ENCODE results near the gene HOXA7. TPM values are rescaled to one million over a fixed set of nuclear protein-coding genes. Genes with fewer than 3 reads are reported as not detected.
A peak's percentile ranks its signal among the peaks of the same experiment; 100 is the strongest.

Gene HOXA7
- total RNA-seq, 6 experiments from 2014 or later: 6.2 to 8.2 (median 6.8) TPM

DNA sequence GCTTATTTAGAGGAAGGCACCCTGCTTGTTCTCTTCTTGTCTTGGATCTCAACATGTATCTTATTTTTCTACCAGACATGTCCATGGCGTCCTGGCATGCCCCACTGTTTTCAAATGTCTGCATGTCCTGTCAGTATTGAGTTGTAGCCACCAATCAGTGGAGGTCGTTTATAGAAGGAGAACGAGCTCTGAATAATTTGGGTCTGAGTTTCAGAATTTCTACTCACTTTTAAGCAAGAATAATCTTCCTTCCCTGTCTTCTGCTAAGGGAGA is 46.3 kb upstream of the HOXA7 start:
- TF ChIP-seq, protein P1, sequence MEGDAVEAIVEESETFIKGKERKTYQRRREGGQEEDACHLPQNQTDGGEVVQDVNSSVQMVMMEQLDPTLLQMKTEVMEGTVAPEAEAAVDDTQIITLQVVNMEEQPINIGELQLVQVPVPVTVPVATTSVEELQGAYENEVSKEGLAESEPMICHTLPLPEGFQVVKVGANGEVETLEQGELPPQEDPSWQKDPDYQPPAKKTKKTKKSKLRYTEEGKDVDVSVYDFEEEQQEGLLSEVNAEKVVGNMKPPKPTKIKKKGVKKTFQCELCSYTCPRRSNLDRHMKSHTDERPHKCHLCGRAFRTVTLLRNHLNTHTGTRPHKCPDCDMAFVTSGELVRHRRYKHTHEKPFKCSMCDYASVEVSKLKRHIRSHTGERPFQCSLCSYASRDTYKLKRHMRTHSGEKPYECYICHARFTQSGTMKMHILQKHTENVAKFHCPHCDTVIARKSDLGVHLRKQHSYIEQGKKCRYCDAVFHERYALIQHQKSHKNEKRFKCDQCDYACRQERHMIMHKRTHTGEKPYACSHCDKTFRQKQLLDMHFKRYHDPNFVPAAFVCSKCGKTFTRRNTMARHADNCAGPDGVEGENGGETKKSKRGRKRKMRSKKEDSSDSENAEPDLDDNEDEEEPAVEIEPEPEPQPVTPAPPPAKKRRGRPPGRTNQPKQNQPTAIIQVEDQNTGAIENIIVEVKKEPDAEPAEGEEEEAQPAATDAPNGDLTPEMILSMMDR (IDR thresholded peaks at IDR 0.05): no peak
- peaks cover 6% of the 10 kb centered on the region for H3K27me3 Mint-ChIP-seq (ENCODE audit: insufficient read depth)
- no peak for DNase-seq
- H3K27ac Mint-ChIP-seq: no peak overlapping the region
- peaks cover 13% of the 10 kb centered on the region for H3K4me1 Mint-ChIP-seq (ENCODE audit: low read depth)
- peaks cover 10% of the 10 kb centered on the region for H3K36me3 Mint-ChIP-seq (ENCODE audit: low read depth)
- H3K9me3 Mint-ChIP-seq: no peaks in the 10 kb centered on the region
- no peak overlapping the region for H3K4me3 Mint-ChIP-seq

DNA sequence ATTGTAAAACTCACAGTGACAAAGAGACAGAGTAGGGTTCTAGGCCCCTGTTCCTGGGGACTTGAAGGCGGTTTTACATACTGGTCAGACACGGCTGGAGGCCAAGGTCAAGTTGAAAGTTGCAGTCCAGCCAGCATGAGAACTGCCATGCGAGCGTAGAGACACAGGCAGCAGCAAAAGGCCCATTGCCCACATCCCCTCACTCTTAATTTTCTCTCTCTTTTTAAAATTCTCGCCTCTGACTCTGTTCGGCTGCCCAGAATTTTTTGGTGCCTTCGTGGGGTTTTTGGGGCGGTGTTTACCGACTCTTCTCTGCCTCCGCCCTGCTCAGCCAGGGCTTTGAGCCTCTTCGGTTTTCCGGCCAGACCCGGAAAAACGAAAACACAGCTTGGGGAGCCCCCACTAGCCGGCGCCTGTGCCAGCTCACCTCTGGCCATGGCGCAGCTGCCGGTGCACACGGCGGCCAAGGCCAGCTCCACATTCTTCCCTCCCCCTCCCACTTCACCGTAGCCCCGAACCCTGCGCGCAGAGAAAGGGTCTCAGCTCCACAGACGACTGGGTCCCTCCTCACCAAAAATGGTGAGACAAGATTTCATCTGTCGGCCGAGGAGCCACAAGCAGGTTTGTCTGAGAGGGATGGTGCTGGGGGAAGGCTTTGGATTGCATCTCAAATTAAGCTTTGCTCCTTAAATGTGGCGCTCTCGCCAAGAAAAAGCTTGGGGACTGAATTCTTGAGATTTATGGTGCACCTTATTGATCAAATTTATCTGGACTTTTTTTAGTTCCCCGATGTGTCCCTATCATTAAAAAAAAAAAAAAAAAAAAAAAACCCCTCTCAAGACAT is 45.8 kb upstream of the HOXA7 start:
- Mint-ChIP-seq H3K4me3 (no peak overlapping the region), H3K9me3 (no peaks in the 10 kb centered on the region), H3K36me3 (ENCODE audit: low read depth) (peaks cover 16% of the 10 kb centered on the region), H3K27ac (no peak overlapping the region), H3K27me3 (ENCODE audit: insufficient read depth) (peaks cover 6% of the 10 kb centered on the region), H3K4me1 (ENCODE audit: low read depth) (peaks cover 13% of the 10 kb centered on the region)
- no peak for DNase-seq
- TF ChIP-seq, protein P1 (IDR thresholded peaks at IDR 0.05): no peak

DNA sequence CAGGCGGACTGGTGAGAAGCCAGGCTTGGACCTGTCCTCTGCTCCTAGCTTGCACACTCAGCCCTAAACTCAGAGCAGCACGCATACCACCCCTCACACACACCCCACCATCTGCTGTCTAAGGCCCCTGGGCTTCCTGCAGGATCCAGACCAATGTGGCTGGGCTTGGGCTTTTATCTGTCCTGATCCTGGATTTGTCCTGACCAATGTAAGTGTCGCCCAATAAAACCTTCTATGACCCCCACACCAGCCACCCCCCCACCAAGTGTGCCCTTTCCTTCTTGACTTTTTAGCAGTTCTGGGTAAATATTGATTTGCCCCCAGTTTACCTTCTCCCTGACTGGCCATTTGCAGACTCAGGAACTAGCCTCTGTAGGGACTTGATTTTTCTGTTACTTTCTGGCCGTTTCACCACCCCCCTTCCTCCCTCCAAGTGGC is 45.1 kb upstream of the HOXA7 start:
- Mint-ChIP-seq H3K4me1 (ENCODE audit: low read depth) (peaks cover 16% of the 10 kb centered on the region), H3K4me3 (no peak overlapping the region), H3K9me3 (no peaks in the 10 kb centered on the region), H3K27me3 (ENCODE audit: insufficient read depth) (peaks cover 6% of the 10 kb centered on the region), H3K36me3 (ENCODE audit: low read depth) (peaks cover 20% of the 10 kb centered on the region), H3K27ac (no peak overlapping the region)
- no peak for DNase-seq
- TF ChIP-seq, protein P1 (IDR thresholded peaks at IDR 0.05): no peak

DNA sequence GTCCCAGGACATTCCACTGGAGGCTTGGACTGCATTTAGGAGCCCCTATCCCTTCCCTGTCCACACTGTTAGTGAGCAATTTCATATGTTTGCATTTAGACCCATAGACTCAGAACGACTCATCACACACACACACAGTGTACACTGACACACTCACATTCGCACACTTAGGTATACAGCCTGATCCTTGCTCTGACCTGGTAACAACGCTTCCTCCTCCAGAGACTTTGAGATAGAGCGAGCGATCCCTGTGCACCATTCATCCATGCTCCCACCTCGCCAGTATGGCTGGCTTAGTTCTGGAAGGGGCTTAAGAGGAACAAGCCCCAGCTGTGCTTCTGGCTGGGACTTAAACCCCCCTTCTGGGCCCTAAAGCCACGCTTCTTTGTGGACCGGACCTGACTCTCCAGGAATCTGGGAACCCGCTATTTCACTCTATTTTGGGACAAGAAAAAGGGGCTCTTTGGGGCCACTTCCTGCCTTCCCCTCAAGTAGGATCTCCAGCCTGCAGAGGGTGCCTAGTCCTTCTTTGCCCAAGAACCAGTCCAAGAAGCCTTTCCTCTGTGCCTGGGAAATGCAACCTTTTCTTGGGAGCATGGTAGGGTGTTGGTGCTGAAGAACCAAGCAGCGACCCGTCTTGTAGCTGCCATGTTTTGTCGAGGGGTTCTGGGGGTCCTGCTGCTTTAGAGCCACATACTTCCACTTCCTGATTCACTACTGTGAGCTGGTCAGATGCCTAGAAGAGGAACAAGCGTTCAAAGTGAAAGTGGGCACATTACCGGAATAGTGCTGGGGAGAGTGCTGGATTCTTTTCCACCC is 44.5 kb upstream of the HOXA7 start:
- no peaks in the 10 kb centered on the region for H3K9me3 Mint-ChIP-seq
- DNase-seq: no peak
- H3K4me1 Mint-ChIP-seq (ENCODE audit: low read depth): peaks cover 22% of the 10 kb centered on the region
- TF ChIP-seq, protein P1 (IDR thresholded peaks at IDR 0.05): no peak
- peaks cover 23% of the 10 kb centered on the region for H3K36me3 Mint-ChIP-seq (ENCODE audit: low read depth)
- H3K4me3 Mint-ChIP-seq: peak overlapping the region; percentile 91
- peaks cover 3% of the 10 kb centered on the region for H3K27me3 Mint-ChIP-seq (ENCODE audit: insufficient read depth)
- H3K27ac Mint-ChIP-seq: peak overlapping the region; percentile 77

DNA sequence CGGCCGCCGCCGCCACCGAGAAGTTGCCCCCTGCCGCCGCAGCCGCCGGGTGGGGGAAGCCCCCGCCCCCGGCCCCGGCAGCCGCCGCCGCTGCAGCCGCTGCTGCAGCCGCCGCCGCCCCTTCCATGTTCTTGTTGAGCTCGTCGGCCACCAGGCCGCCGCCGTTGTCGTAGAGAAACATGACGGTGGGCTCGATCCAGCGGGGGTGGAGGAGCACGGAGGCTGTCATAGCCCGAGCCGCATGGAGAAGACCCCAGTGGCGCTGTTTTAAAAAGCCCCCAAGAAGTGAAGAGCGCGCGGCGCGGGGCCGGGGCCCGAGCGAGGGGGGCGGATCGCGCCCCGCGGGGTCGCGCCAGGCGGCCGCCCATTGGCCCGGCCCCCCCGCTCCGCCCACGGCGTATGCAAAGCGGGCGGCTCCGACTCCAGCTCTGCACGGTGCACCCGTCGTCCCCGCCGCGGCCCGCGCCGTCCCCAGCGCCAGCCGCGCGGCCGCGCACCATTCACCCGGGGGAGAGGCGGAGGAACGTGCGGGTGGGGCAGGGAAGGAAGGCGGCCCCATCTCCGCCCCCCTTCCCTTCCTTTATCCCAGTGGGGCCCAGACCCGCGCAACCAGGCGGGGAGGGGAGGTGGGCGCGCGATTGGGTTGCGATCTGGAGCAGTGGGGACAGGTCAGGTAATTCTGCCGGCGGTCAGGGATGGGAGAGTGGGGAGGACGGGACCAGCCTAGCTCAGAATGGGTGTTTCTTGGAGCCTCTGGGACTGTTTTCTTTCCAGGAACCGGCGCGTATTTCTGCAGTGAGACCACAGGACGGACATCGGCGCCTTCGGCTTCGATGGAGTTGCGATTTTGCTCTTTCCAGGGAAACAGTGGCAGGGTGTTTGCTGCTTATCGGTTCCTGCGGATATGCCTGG is 43.6 kb upstream of the HOXA7 start, which contains the start of gene HOXA13:
Gene HOXA13 (minus strand): TSS at position 243 of the 912 bp plus-strand sequence. CDS start 14 bp downstream, at position 229.
- Mint-ChIP-seq H3K27ac (peak within 1 kb of the TSS; percentile 84), H3K36me3 (ENCODE audit: low read depth) (peaks cover 24% of the 10 kb centered on the region), H3K4me1 (ENCODE audit: low read depth) (peaks cover 31% of the 10 kb centered on the region), H3K4me3 (peak within 1 kb of the TSS; percentile 93), H3K27me3 (ENCODE audit: insufficient read depth) (peaks cover 1% of the 10 kb centered on the region), H3K9me3 (no peaks in the 10 kb centered on the region)
- TF ChIP-seq, protein P1 (IDR thresholded peaks at IDR 0.05): no peak
- DNase-seq: no peak

Data from HFFc6 (cell line).